ENCODE results near the gene FAM228B. TPM values are rescaled to one million over a fixed set of nuclear protein-coding genes. Genes with fewer than 3 reads are reported as not detected.

Gene FAM228B
- 10 to 100 TPM; 24.6 to 76.8 (median 69.0) TPM for total RNA-seq
- polyA plus RNA-seq = 10 to 100 TPM; 28.0 to 34.8 TPM
- long read RNA-seq, donor 1, transcript FAM228B-203 (3 exons, 2,495 nt) = major isoform, 6 of 62 reads
- long read RNA-seq, donor 1, partial matches to known transcripts = 9 of 62 reads
- long read RNA-seq, donor 1, other reads (novel, unspliced or antisense) = 45 of 62 reads
- long read RNA-seq, donor 2 = 0 reads
- long read RNA-seq, donor 3, partial matches to known transcripts = 11 of 41 reads
- long read RNA-seq, donor 3, other reads (novel, unspliced or antisense) = 29 of 41 reads

- H3K27ac ChIP-seq = peak within 1 kb of the TSS; percentile 94 to 99
- DNase-seq = peak; percentile 86 to 90 (median 87)
- TF ChIP-seq POLR2A (IDR thresholded peaks at IDR 0.05) = peak; percentile 58
- TF ChIP-seq EP300 (IDR thresholded peaks at IDR 0.05) = no peak
- no peak for TF ChIP-seq CTCF (IDR thresholded peaks at IDR 0.05)
- WGBS, 3 donors = 0 to 1% (median 0%) methylated on average over 75 to 103 of the region's 103 CpGs
- no peaks in the 10 kb centered on the region for H3K9me3 ChIP-seq
- peaks cover 1% of the 10 kb centered on the region for H3K4me1 ChIP-seq (ENCODE audit: insufficient read depth)
- peak within 1 kb of the TSS; percentile 84 for H3K4me3 ChIP-seq
- no peaks in the 10 kb centered on the region for H3K27me3 ChIP-seq
- no peaks in the 10 kb centered on the region for H3K36me3 ChIP-seq
- intact Hi-C loops (cut with DNase I) = no loop called here
These were observed at the start of gene FAM228B, which contains the start of gene PFN4 for GRCh38 chr2:24123195-24123921. Gene FAM228B (plus strand): TSS chr2:24123469. CDS start chr2:24124362, 893 bp downstream. Gene PFN4 (minus strand): TSS chr2:24123334. CDS start chr2:24122535, 799 bp downstream.

- TF ChIP-seq POLR2A (IDR thresholded peaks at IDR 0.05) (no peak), EP300 (IDR thresholded peaks at IDR 0.05) (no peak), CTCF (IDR thresholded peaks at IDR 0.05) (no peak)
- Histone ChIP-seq H3K9me3 (no peaks in the 10 kb centered on the region), H3K36me3 (no peaks in the 10 kb centered on the region), H3K4me1 (ENCODE audit: insufficient read depth) (peaks cover 2% of the 10 kb centered on the region), H3K27ac (no peak overlapping the region), H3K4me3 (no peak overlapping the region), H3K27me3 (no peaks in the 10 kb centered on the region)
- no peak for DNase-seq
- intact Hi-C loops (cut with DNase I) = no loop called here
- 86 to 90% (median 86%) methylated on average over 6 of the region's 6 CpGs for WGBS, 3 donors
These were observed 49.5 kb upstream of the FAM228B start for GRCh38 chr2:24073816-24074215.

- WGBS, 3 donors = 54 to 56% (median 55%) methylated on average over 5 of the region's 5 CpGs
- intact Hi-C loops (cut with DNase I) = loop anchor here in 1 of 4 donors (5.0 kb wide), 1 partner anchor 148 kb away; the partner anchor contains the start of gene ATAD2B
- Histone ChIP-seq H3K9me3 (no peaks in the 10 kb centered on the region), H3K4me1 (ENCODE audit: insufficient read depth) (peaks cover 2% of the 10 kb centered on the region), H3K27me3 (no peaks in the 10 kb centered on the region), H3K36me3 (no peaks in the 10 kb centered on the region), H3K27ac (no peak overlapping the region), H3K4me3 (peak overlapping the region; percentile 78)
- TF ChIP-seq CTCF (IDR thresholded peaks at IDR 0.05) (no peak), EP300 (IDR thresholded peaks at IDR 0.05) (no peak), POLR2A (IDR thresholded peaks at IDR 0.05) (no peak)
- DNase-seq = no peak
These were observed 48.0 kb upstream of the FAM228B start for GRCh38 chr2:24075259-24075658.

GRCh38 chr2:24075915-24076848, 47.1 kb upstream of the FAM228B start, which contains the start of gene SF3B6:
Gene SF3B6 (minus strand): TSS chr2:24076326. CDS start chr2:24076229, 97 bp downstream.
- intact Hi-C loops (cut with DNase I) = loop anchor here in 2 of 4 donors (2.0 to 5.0 kb wide), 2 partner anchors 149 kb away; partner anchors contain the start of gene ATAD2B (in 2 of the 2)
- no peaks in the 10 kb centered on the region for H3K27me3 ChIP-seq
- TF ChIP-seq POLR2A (IDR thresholded peaks at IDR 0.05) (peak; percentile 80), EP300 (IDR thresholded peaks at IDR 0.05) (peak; percentile 38), CTCF (IDR thresholded peaks at IDR 0.05) (no peak)
- 1% methylated on average over 59 to 64 of the region's 64 CpGs for WGBS, 3 donors
- no peaks in the 10 kb centered on the region for H3K9me3 ChIP-seq
- peak; percentile 98 for DNase-seq
- peak within 1 kb of the TSS; percentile 78 for H3K4me3 ChIP-seq
- peaks cover 2% of the 10 kb centered on the region for H3K4me1 ChIP-seq (ENCODE audit: insufficient read depth)
- peak within 1 kb of the TSS; percentile 79 to 82 for H3K27ac ChIP-seq
- no peaks in the 10 kb centered on the region for H3K36me3 ChIP-seq
